ENCODE results near the gene PTPRM. TPM values are rescaled to one million over a fixed set of nuclear protein-coding genes. Genes with fewer than 3 reads are reported as not detected.

The PTPRM gene
- total RNA-seq, 1 experiment from 2014 or later = 6.2 TPM

DNA sequence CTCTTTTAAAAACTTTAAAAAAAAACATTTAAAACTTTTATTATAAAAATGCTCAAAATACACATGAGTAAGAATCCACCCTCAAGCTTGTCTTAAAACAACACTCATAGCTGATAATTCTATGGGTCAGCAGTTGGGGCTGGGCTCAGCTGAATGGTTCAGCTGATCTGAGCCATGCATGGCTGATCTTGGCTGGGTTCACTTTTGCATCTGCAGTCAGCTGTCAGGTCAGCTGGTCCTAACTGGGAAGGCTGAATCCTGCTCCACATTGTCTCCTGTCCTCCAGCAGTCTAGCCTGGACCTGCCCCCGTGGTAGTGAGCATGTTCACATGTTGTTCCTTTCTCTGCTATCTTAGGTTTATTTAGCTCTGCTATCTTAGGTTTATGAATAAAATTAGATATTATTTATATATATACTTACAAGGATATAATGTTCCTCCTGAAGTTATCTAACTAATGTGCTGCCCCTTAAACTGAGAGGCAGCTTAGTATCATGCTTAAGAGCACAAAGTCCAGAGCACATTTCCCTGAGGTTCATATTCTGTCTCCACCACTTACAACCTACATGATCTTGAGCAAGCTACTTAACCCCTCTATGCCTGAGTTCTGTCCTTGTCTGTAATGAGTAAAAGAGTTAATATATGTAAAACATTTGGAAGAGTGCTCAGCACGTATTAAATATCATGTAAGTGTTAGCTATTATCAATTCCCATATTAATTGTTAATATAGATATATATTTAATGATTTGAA is 309.4 kb downstream of the PTPRM start:
- Histone ChIP-seq H4K5ac (ENCODE audit: insufficient read length, low read depth, low read length) (no peak overlapping the region), H2AFZ (ENCODE audit: low read length) (no peak overlapping the region), H3K79me2 (ENCODE audit: insufficient read depth, low read length) (no peaks in the 10 kb centered on the region), H3T11ph (ENCODE audit: low read length) (no peak overlapping the region), H2BK5ac (ENCODE audit: insufficient read length, low read length) (no peak overlapping the region), H3K14ac (ENCODE audit: insufficient read depth, low read length) (no peak overlapping the region), H3K18ac (ENCODE audit: insufficient read length, low read depth, low read length) (no peak overlapping the region), H3K9ac (ENCODE audit: extremely low read depth, insufficient read length, low read length) (no peak overlapping the region), H2BK12ac (ENCODE audit: insufficient read length, low read depth, low read length) (no peak overlapping the region), H2BK20ac (ENCODE audit: low read depth, low read length, poor library complexity, severe bottlenecking) (no peak overlapping the region), H3K4me1 (ENCODE audit: insufficient read depth, low read length) (no peaks in the 10 kb centered on the region), H4K8ac (replicated peaks; ENCODE audit: insufficient read length, low read depth, low read length) (no peak overlapping the region), H3K27me3 (ENCODE audit: insufficient read depth, low read length) (no peaks in the 10 kb centered on the region), H3K27ac (ENCODE audit: insufficient read length, low read depth, low read length) (no peak overlapping the region), H2AK5ac (ENCODE audit: insufficient read length, low read length) (no peak overlapping the region), H2BK15ac (ENCODE audit: low read depth, low read length) (no peak overlapping the region), H3K79me1 (ENCODE audit: insufficient read depth, low read depth, low read length, poor library complexity, severe bottlenecking) (no peaks in the 10 kb centered on the region), H3K4me2 (ENCODE audit: insufficient read depth, insufficient read length, low read length) (no peak overlapping the region), H2BK120ac (ENCODE audit: low read depth, low read length, poor library complexity, severe bottlenecking) (no peak overlapping the region), H4K20me1 (ENCODE audit: control insufficient read depth, insufficient read depth, insufficient read length) (no peaks in the 10 kb centered on the region), H4K91ac (ENCODE audit: insufficient read length, low read depth, low read length) (no peak overlapping the region), H3K23ac (ENCODE audit: insufficient read length, low read depth, low read length) (no peak overlapping the region), H3K4ac (ENCODE audit: low read depth, low read length) (no peak overlapping the region), H3K56ac (ENCODE audit: insufficient read length, low read depth, low read length) (no peak overlapping the region), H3K23me2 (ENCODE audit: insufficient read length, low read depth, low read length, poor library complexity, severe bottlenecking) (no peaks in the 10 kb centered on the region), H3K9me3 (ENCODE audit: control insufficient read depth, low read depth, low read length) (no peaks in the 10 kb centered on the region)
- no peak for DNase-seq
- Mint-ChIP-seq H3K4me1 (peaks cover 5 to 7% of the 10 kb centered on the region in 2 experiments), H3K36me3 (ENCODE audit: insufficient read depth in 1 of 3, low read depth in 3 of 3) (no peaks in the 10 kb centered on the region), H3K9me3 (no peaks in the 10 kb centered on the region), H3K4me3 (no peak overlapping the region), H3K27me3 (ENCODE audit: low read depth) (no peaks in the 10 kb centered on the region), H3K27ac (no peak overlapping the region)
- WGBS (ENCODE audit: extremely low coverage, insufficient read length, low lambda C conversion rate) = no CpG with 5 or more reads among the region's 2 CpGs
- TF ChIP-seq, protein P1, sequence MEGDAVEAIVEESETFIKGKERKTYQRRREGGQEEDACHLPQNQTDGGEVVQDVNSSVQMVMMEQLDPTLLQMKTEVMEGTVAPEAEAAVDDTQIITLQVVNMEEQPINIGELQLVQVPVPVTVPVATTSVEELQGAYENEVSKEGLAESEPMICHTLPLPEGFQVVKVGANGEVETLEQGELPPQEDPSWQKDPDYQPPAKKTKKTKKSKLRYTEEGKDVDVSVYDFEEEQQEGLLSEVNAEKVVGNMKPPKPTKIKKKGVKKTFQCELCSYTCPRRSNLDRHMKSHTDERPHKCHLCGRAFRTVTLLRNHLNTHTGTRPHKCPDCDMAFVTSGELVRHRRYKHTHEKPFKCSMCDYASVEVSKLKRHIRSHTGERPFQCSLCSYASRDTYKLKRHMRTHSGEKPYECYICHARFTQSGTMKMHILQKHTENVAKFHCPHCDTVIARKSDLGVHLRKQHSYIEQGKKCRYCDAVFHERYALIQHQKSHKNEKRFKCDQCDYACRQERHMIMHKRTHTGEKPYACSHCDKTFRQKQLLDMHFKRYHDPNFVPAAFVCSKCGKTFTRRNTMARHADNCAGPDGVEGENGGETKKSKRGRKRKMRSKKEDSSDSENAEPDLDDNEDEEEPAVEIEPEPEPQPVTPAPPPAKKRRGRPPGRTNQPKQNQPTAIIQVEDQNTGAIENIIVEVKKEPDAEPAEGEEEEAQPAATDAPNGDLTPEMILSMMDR (conservative IDR thresholded peaks at IDR 0.05) = no peak
